ENCODE data around the gene SLCO1A2. TPM values are rescaled to one million over a fixed set of nuclear protein-coding genes. Genes with fewer than 3 reads are reported as not detected.

The SLCO1A2 gene
- total and polyA plus RNA-seq, 2 donors from 2014 or later = 0.15 to 0.31 TPM

DNA sequence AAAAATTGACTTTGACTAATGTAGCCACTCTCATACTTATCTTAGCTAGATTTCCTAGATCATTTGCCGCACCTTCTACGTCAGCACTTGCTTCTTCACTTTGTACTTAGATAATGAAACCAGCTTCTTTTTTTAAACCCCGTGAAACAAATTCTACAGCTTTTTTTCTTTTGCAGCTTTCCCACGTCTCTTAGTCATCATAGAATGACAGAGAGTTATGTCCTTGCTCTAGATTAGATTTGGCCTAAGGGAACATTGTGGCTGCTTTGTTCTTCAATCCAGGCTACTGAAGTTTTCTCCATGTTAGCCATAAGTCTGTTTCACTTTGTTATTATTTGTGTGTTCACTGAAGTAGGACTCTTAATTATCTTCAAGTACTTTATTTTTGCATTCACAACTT, 94.9 kb downstream of the SLCO1A2 start:
- TF ChIP-seq, protein P1, sequence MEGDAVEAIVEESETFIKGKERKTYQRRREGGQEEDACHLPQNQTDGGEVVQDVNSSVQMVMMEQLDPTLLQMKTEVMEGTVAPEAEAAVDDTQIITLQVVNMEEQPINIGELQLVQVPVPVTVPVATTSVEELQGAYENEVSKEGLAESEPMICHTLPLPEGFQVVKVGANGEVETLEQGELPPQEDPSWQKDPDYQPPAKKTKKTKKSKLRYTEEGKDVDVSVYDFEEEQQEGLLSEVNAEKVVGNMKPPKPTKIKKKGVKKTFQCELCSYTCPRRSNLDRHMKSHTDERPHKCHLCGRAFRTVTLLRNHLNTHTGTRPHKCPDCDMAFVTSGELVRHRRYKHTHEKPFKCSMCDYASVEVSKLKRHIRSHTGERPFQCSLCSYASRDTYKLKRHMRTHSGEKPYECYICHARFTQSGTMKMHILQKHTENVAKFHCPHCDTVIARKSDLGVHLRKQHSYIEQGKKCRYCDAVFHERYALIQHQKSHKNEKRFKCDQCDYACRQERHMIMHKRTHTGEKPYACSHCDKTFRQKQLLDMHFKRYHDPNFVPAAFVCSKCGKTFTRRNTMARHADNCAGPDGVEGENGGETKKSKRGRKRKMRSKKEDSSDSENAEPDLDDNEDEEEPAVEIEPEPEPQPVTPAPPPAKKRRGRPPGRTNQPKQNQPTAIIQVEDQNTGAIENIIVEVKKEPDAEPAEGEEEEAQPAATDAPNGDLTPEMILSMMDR (IDR thresholded peaks at IDR 0.05; ENCODE audit: borderline replicate concordance, extremely low read depth, insufficient read depth) = no peak
- intact Hi-C loops (cut with DNase I) = no loop called here
- no peak overlapping the region for H3K27ac ChIP-seq (ENCODE audit: low read depth in 2 of 2, low read length in 2 of 2)
- FAIRE-seq (no peak), DNase-seq (no peak)
- no peak overlapping the region for H3K4me3 ChIP-seq (ENCODE audit: low read length in 3 of 3)
- no peaks in the 10 kb centered on the region for H3K36me3 ChIP-seq (ENCODE audit: control insufficient read depth in 2 of 3, insufficient read depth in 3 of 3, low read length in 3 of 3)
- no peak overlapping the region for H3K9ac ChIP-seq (ENCODE audit: low read length in 3 of 3)
- no peaks in the 10 kb centered on the region for H3K27me3 ChIP-seq (ENCODE audit: control insufficient read depth, insufficient read depth, low read length)
- no peaks in the 10 kb centered on the region for H3K4me1 ChIP-seq (ENCODE audit: control insufficient read depth in 2 of 3, insufficient read depth in 2 of 3, low read depth in 1 of 3, low read length in 3 of 3)
- H3K9me3 ChIP-seq (ENCODE audit: control insufficient read depth in 2 of 3, insufficient read depth in 1 of 3, low read length in 3 of 3) = no peaks in the 10 kb centered on the region

DNA sequence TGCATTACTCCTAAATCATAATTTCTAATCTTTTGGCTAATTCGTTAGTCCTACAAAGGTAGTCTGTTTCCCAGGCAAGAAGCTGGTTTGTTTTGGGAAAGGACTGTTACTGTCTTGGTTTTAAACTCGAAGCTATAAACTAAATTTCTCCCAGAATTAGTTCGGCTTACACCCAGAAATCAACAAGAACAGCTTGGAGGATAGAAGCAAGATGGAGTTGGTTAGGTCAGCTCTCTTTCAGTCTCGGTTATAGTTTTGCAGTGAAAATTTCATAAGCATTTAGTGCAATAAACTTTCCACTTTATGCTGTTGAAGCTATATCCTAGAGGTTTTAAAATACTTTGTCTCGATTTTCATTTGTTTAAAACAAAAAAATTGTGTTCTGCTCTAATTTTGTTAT, 100.3 kb downstream of the SLCO1A2 start:
- no peaks in the 10 kb centered on the region for H3K9me3 ChIP-seq (ENCODE audit: control insufficient read depth in 2 of 3, insufficient read depth in 1 of 3, low read length in 3 of 3)
- no peak overlapping the region for H3K4me3 ChIP-seq (ENCODE audit: low read length in 3 of 3)
- H3K9ac ChIP-seq (ENCODE audit: low read length in 3 of 3) = no peak overlapping the region
- intact Hi-C loops (cut with DNase I) = no loop called here
- H3K36me3 ChIP-seq (ENCODE audit: control insufficient read depth in 2 of 3, insufficient read depth in 3 of 3, low read length in 3 of 3) = no peaks in the 10 kb centered on the region
- H3K27ac ChIP-seq (ENCODE audit: low read depth in 2 of 2, low read length in 2 of 2) = no peak overlapping the region
- FAIRE-seq (no peak), DNase-seq (no peak)
- no peaks in the 10 kb centered on the region for H3K4me1 ChIP-seq (ENCODE audit: control insufficient read depth in 2 of 3, insufficient read depth in 2 of 3, low read depth in 1 of 3, low read length in 3 of 3)
- TF ChIP-seq, protein P1 (IDR thresholded peaks at IDR 0.05; ENCODE audit: borderline replicate concordance, extremely low read depth, insufficient read depth) = no peak
- no peaks in the 10 kb centered on the region for H3K27me3 ChIP-seq (ENCODE audit: control insufficient read depth, insufficient read depth, low read length)

DNA sequence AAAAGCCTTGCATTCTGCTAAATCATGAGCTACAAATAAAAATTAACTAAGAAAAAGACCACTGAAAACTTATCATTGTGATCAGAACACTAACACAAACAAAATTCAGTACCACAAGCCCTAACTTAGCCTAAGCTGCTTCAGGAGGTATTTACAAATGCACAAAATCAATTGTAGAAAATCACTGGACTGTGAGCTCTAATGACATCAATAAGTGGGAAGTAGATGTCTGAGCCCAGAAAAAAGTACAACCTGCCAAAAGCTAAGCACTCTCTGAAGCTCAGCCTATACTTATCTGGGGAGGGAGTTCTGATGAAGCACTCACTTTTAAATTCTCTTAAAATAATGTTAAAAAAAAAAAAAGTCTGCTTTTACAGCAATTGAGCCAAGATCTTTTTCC, 110.8 kb downstream of the SLCO1A2 start:
- DNase-seq (no peak), FAIRE-seq (no peak)
- Histone ChIP-seq H3K36me3 (ENCODE audit: control insufficient read depth in 2 of 3, insufficient read depth in 3 of 3, low read length in 3 of 3) (no peaks in the 10 kb centered on the region), H3K27me3 (ENCODE audit: control insufficient read depth, insufficient read depth, low read length) (no peaks in the 10 kb centered on the region), H3K9ac (ENCODE audit: low read length in 3 of 3) (no peak overlapping the region), H3K27ac (ENCODE audit: low read depth in 2 of 2, low read length in 2 of 2) (no peak overlapping the region), H3K4me3 (ENCODE audit: low read length in 3 of 3) (no peak overlapping the region), H3K4me1 (ENCODE audit: control insufficient read depth in 2 of 3, insufficient read depth in 2 of 3, low read depth in 1 of 3, low read length in 3 of 3) (no peaks in the 10 kb centered on the region), H3K9me3 (ENCODE audit: control insufficient read depth in 2 of 3, insufficient read depth in 1 of 3, low read length in 3 of 3) (no peaks in the 10 kb centered on the region)
- TF ChIP-seq, protein P1 (IDR thresholded peaks at IDR 0.05; ENCODE audit: borderline replicate concordance, extremely low read depth, insufficient read depth) = no peak
- intact Hi-C loops (cut with DNase I) = no loop called here

DNA sequence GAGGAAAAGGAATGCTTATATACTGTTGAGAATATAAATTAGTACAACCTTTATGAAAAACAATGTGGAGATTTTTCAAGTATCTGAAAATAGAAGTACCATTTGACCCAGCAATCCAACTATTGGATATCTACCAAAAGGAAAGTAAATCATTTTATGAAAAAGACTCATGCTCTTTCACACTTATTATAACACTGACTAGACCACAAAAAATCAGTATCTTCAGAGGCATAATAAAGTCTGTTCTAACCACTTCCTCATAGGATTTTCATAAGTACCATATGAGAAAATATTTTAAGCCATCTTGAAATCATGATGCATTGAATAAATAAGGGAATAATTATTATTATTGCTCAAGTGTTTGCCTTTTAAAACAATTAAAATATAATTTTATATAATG, 112.9 kb downstream of the SLCO1A2 start:
- H3K9me3 ChIP-seq (ENCODE audit: control insufficient read depth in 2 of 3, insufficient read depth in 1 of 3, low read length in 3 of 3) = no peaks in the 10 kb centered on the region
- no peak overlapping the region for H3K27ac ChIP-seq (ENCODE audit: low read depth in 2 of 2, low read length in 2 of 2)
- no peak overlapping the region for H3K9ac ChIP-seq (ENCODE audit: low read length in 3 of 3)
- H3K4me1 ChIP-seq (ENCODE audit: control insufficient read depth in 2 of 3, insufficient read depth in 2 of 3, low read depth in 1 of 3, low read length in 3 of 3) = no peaks in the 10 kb centered on the region
- no peak for DNase-seq
- FAIRE-seq = no peak
- intact Hi-C loops (cut with DNase I) = no loop called here
- TF ChIP-seq, protein P1 (IDR thresholded peaks at IDR 0.05; ENCODE audit: borderline replicate concordance, extremely low read depth, insufficient read depth) = no peak
- no peaks in the 10 kb centered on the region for H3K36me3 ChIP-seq (ENCODE audit: control insufficient read depth in 2 of 3, insufficient read depth in 3 of 3, low read length in 3 of 3)
- no peak overlapping the region for H3K4me3 ChIP-seq (ENCODE audit: low read length in 3 of 3)
- H3K27me3 ChIP-seq (ENCODE audit: control insufficient read depth, insufficient read depth, low read length) = no peaks in the 10 kb centered on the region
